ENCODE data around the gene MT1F.

The MT1F gene

GRCh38 chr16:56626685-56627084 is 31.1 kb upstream of the MT1F start:
- peaks cover 87% of the 10 kb centered on the region for H3K27me3 ChIP-seq (ENCODE audit: control insufficient read depth, insufficient read depth, low read length)
- no peaks in the 10 kb centered on the region for H3K36me3 ChIP-seq (ENCODE audit: control insufficient read depth, insufficient read depth, low read length)
- peaks cover 4% of the 10 kb centered on the region; the same call in 1 of the 2 replicates for H3K9me3 ChIP-seq (ENCODE audit: control insufficient read depth, insufficient read depth, low read depth, low read length)
- H3K4me1 ChIP-seq (ENCODE audit: control insufficient read depth, insufficient read depth, low read length): peaks cover 27% of the 10 kb centered on the region
- H3K4me3 ChIP-seq (ENCODE audit: low read depth, low read length): peak overlapping the region; percentile 13; the same call in 1 of the 2 replicates
- no peak overlapping the region for H3K9ac ChIP-seq (ENCODE audit: low read length)
- H3K27ac ChIP-seq (ENCODE audit: low read depth, low read length): no peak overlapping the region

DNA sequence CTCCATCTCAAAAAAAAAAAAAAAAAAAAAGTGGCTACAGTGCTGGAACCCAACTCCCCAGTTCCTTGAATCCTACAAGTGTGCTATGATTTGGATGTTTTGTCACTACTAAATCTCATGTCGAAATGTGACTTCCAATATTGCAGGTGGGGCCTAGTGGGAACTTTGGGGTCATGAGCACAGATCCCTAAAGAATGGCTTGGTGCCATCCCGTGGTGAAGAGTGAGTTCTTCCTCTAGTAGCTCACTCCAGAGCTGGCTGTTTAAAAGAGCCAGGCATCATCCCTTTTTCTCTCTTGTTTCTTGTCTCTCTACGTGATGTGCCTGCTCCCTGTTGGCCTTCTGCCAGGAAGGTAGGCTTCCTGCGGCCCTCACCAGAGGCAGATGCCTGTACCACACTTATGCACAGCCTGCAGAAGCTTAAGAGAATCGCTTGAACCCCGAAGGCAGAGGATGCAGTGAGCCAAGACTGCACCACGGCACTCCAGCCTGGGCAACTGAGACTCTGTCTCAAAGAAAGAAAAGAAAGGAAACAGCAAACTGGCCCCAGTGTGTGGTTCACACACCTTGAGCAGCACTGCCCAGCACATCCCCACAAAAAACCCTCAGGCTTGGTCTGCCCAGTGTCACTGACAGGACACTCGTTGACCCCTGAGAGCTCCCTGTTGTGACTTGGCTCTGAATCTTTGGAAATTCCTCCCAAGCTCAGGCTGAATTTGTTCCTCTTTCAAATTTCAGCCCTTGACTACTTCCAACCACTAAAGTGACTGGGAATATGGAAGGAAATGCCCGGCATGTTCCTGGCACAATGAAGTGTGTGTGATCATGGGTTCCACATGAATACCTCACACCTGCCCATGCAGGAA is 29.0 kb upstream of the MT1F start:
- H3K27me3 ChIP-seq (ENCODE audit: control insufficient read depth, insufficient read depth, low read length): peaks cover 93% of the 10 kb centered on the region
- no peak overlapping the region for H3K4me3 ChIP-seq (ENCODE audit: low read depth, low read length)
- H3K9ac ChIP-seq (ENCODE audit: low read length): no peak overlapping the region
- H3K9me3 ChIP-seq (ENCODE audit: control insufficient read depth, insufficient read depth, low read depth, low read length): no peaks in the 10 kb centered on the region
- H3K4me1 ChIP-seq (ENCODE audit: control insufficient read depth, insufficient read depth, low read length): peaks cover 26% of the 10 kb centered on the region
- H3K36me3 ChIP-seq (ENCODE audit: control insufficient read depth, insufficient read depth, low read length): no peaks in the 10 kb centered on the region
- no peak overlapping the region for H3K27ac ChIP-seq (ENCODE audit: low read depth, low read length)

DNA sequence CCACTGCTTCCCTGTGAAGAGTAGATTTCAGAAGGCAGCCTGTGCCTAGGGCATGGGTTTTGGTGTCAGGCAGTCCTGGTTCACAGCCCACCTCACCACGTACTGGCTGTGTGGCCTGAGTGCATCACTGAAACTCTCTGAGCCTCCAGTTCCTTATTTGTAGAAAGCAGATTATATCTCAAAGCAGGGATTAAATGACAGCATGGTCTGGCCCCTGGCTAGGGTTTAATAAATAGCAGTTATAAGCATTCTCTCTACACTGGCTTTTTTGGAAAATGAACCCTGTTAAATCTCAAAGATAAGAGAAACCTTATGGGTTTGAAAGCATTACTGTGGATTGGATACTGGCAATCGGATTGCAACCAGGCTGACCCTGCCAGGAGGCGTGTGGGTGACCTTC is 28.2 kb upstream of the MT1F start:
- Histone ChIP-seq H3K4me1 (ENCODE audit: control insufficient read depth, insufficient read depth, low read length) (peaks cover 26% of the 10 kb centered on the region), H3K27ac (ENCODE audit: low read depth, low read length) (no peak overlapping the region), H3K36me3 (ENCODE audit: control insufficient read depth, insufficient read depth, low read length) (no peaks in the 10 kb centered on the region), H3K9ac (ENCODE audit: low read length) (no peak overlapping the region), H3K4me3 (ENCODE audit: low read depth, low read length) (no peak overlapping the region), H3K9me3 (ENCODE audit: control insufficient read depth, insufficient read depth, low read depth, low read length) (no peaks in the 10 kb centered on the region), H3K27me3 (ENCODE audit: control insufficient read depth, insufficient read depth, low read length) (peaks cover 95% of the 10 kb centered on the region)

- H3K9ac ChIP-seq (ENCODE audit: low read length): no peak overlapping the region
- H3K27me3 ChIP-seq (ENCODE audit: control insufficient read depth, insufficient read depth, low read length): peaks cover 95% of the 10 kb centered on the region
- no peaks in the 10 kb centered on the region for H3K36me3 ChIP-seq (ENCODE audit: control insufficient read depth, insufficient read depth, low read length)
- no peak overlapping the region for H3K27ac ChIP-seq (ENCODE audit: low read depth, low read length)
- peaks cover 23% of the 10 kb centered on the region for H3K4me1 ChIP-seq (ENCODE audit: control insufficient read depth, insufficient read depth, low read length)
- H3K9me3 ChIP-seq (ENCODE audit: control insufficient read depth, insufficient read depth, low read depth, low read length): no peaks in the 10 kb centered on the region
- H3K4me3 ChIP-seq (ENCODE audit: low read depth, low read length): no peak overlapping the region
These were observed 27.6 kb upstream of the MT1F start for GRCh38 chr16:56630134-56630533.

GRCh38 chr16:56631197-56631596 is 26.6 kb upstream of the MT1F start:
- H3K4me3 ChIP-seq (ENCODE audit: low read depth, low read length): no peak overlapping the region
- peaks cover 95% of the 10 kb centered on the region for H3K27me3 ChIP-seq (ENCODE audit: control insufficient read depth, insufficient read depth, low read length)
- no peak overlapping the region for H3K9ac ChIP-seq (ENCODE audit: low read length)
- no peaks in the 10 kb centered on the region for H3K9me3 ChIP-seq (ENCODE audit: control insufficient read depth, insufficient read depth, low read depth, low read length)
- no peaks in the 10 kb centered on the region for H3K36me3 ChIP-seq (ENCODE audit: control insufficient read depth, insufficient read depth, low read length)
- H3K4me1 ChIP-seq (ENCODE audit: control insufficient read depth, insufficient read depth, low read length): peaks cover 25% of the 10 kb centered on the region
- no peak overlapping the region for H3K27ac ChIP-seq (ENCODE audit: low read depth, low read length)

DNA sequence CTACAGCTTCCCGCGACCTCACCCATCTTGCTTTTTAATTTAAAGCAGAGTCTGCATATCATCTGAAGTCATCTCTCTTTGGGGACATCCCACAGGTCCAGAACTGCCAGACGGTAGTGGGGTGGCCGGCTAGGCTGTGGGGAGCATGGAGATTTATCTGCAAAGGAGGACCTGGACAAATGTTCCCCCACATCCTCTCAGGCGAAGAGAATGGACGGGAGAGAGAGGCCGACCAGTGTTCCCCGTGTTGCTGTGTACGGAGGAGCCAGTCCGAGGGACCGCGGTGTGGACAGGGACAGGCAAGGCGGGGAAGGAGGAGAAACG is 26.0 kb upstream of the MT1F start:
- peak overlapping the region; percentile 60 for H3K4me3 ChIP-seq (ENCODE audit: low read depth, low read length)
- H3K9me3 ChIP-seq (ENCODE audit: control insufficient read depth, insufficient read depth, low read depth, low read length): no peaks in the 10 kb centered on the region
- no peaks in the 10 kb centered on the region for H3K36me3 ChIP-seq (ENCODE audit: control insufficient read depth, insufficient read depth, low read length)
- no peak overlapping the region for H3K9ac ChIP-seq (ENCODE audit: low read length)
- peaks cover 95% of the 10 kb centered on the region for H3K27me3 ChIP-seq (ENCODE audit: control insufficient read depth, insufficient read depth, low read length)
- H3K4me1 ChIP-seq (ENCODE audit: control insufficient read depth, insufficient read depth, low read length): peaks cover 20% of the 10 kb centered on the region
- H3K27ac ChIP-seq (ENCODE audit: low read depth, low read length): no peak overlapping the region

DNA sequence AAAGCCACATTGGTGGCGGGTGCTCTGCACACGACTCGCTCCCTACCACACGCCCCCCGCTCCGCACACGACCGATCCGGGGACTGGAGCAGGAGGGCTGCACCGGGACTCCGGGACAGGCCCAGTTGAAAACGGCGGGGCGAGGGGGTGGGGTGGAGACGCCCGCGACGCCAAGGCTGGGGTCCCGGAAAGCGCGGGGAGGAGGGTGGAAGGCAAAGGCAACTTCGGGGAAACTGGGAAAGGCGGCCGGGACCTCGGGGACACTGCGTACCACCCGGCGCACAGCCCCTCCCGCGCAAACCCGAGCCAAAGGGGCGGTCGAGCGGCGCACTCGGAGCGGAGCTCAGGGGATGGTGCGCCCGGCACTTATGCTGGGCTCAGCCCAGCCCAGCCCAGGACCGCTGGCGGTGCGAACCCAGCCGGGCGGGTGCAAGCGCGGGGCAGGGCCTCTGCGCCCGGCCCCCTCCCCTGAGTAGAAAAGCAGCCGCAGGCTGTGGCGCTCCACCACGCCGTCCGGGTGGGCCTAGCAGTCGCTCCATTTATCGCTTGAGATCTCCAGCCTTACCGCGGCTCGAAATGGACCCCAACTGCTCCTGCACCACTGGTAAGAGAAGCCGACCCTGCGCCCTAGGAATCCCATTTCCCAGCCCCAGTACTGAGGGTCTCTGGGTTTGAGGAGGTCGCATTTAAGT is 25.5 kb upstream of the MT1F start, which contains the start of gene MT1M:
Gene MT1M, plus strand, starts transcription at position 504 of the 692 bp plus-strand sequence. Its CDS starts 73 bp downstream, at position 577.
- Histone ChIP-seq H3K27ac (ENCODE audit: low read depth, low read length) (no peak within 1 kb of the TSS), H3K9me3 (ENCODE audit: control insufficient read depth, insufficient read depth, low read depth, low read length) (no peaks in the 10 kb centered on the region), H3K36me3 (ENCODE audit: control insufficient read depth, insufficient read depth, low read length) (no peaks in the 10 kb centered on the region), H3K4me3 (ENCODE audit: low read depth, low read length) (peak within 1 kb of the TSS; percentile 60), H3K4me1 (ENCODE audit: control insufficient read depth, insufficient read depth, low read length) (peaks cover 15% of the 10 kb centered on the region), H3K27me3 (ENCODE audit: control insufficient read depth, insufficient read depth, low read length) (peaks cover 95% of the 10 kb centered on the region), H3K9ac (ENCODE audit: low read length) (peak within 1 kb of the TSS; percentile 73)

- Histone ChIP-seq H3K9ac (ENCODE audit: low read length) (peak overlapping the region; percentile 73), H3K36me3 (ENCODE audit: control insufficient read depth, insufficient read depth, low read length) (no peaks in the 10 kb centered on the region), H3K27me3 (ENCODE audit: control insufficient read depth, insufficient read depth, low read length) (peaks cover 98% of the 10 kb centered on the region), H3K4me3 (ENCODE audit: low read depth, low read length) (peak overlapping the region; percentile 60), H3K4me1 (ENCODE audit: control insufficient read depth, insufficient read depth, low read length) (peaks cover 14% of the 10 kb centered on the region; the same call in 1 of the 2 replicates), H3K27ac (ENCODE audit: low read depth, low read length) (no peak overlapping the region), H3K9me3 (ENCODE audit: control insufficient read depth, insufficient read depth, low read depth, low read length) (no peaks in the 10 kb centered on the region)
These were observed 24.9 kb upstream of the MT1F start for GRCh38 chr16:56632848-56633365.

DNA sequence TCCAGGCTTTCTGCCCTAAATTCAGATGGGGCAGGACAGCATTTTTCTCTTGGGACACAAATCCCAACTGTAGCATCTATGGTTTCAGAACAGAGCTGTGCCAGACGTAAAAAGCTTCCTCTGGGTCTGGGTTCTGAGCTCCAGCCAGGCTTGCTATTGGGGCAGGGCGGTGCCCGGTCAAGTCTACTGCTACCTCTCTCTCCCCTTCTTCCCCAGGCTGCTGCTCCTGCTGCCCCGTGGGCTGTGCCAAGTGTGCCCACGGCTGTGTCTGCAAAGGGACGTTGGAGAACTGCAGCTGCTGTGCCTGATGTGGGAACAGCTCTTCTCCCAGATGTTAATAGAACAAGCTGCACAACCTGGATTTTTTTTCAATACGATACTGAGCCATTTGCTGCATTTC is 24.2 kb upstream of the MT1F start:
- H3K27ac ChIP-seq (ENCODE audit: low read depth, low read length): no peak overlapping the region
- H3K9me3 ChIP-seq (ENCODE audit: control insufficient read depth, insufficient read depth, low read depth, low read length): no peaks in the 10 kb centered on the region
- H3K4me1 ChIP-seq (ENCODE audit: control insufficient read depth, insufficient read depth, low read length): peaks cover 15% of the 10 kb centered on the region
- H3K9ac ChIP-seq (ENCODE audit: low read length): no peak overlapping the region
- H3K27me3 ChIP-seq (ENCODE audit: control insufficient read depth, insufficient read depth, low read length): peaks cover 100% of the 10 kb centered on the region
- no peak overlapping the region for H3K4me3 ChIP-seq (ENCODE audit: low read depth, low read length)
- no peaks in the 10 kb centered on the region for H3K36me3 ChIP-seq (ENCODE audit: control insufficient read depth, insufficient read depth, low read length)

DNA sequence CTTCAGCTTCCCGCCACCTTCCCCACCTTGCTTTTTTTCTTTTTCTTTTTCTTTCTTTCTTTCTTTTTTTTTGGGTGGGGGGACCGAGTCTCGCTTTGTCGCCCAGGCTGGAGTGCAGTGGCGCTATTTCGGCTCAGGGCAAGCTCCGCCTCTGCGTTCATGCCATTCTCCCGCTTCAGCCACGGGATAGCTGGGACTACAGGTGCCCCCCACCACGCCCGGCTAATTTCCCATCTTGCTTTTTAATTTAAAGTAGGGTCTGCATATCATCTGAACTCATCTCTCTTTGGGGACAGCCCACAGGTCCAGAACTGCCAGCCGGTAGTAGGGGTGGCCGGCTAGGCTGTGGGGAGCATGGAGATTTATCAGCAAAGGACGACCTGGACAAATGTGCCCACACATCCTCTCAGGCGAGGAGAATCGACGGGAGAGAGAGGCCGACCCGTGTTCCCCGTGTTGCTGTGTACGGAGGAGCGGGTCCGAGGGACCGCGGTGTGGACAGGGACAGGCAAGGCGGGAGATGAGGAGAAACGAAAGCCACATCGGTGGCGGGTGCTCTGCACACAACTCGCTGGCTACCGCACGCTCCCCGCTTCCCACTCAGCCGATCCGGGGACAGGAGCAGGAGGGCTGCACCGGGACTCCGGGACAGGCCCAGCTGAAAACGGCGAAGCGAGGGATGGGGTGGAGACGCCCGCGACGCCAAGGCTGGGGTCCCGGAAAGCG is 22.9 kb upstream of the MT1F start:
- H3K36me3 ChIP-seq (ENCODE audit: control insufficient read depth, insufficient read depth, low read length): no peaks in the 10 kb centered on the region
- peak overlapping the region; percentile 55 for H3K4me3 ChIP-seq (ENCODE audit: low read depth, low read length)
- peak overlapping the region; percentile 45 for H3K9ac ChIP-seq (ENCODE audit: low read length)
- no peaks in the 10 kb centered on the region for H3K9me3 ChIP-seq (ENCODE audit: control insufficient read depth, insufficient read depth, low read depth, low read length)
- H3K4me1 ChIP-seq (ENCODE audit: control insufficient read depth, insufficient read depth, low read length): peaks cover 19% of the 10 kb centered on the region
- H3K27ac ChIP-seq (ENCODE audit: low read depth, low read length): no peak overlapping the region
- peaks cover 100% of the 10 kb centered on the region for H3K27me3 ChIP-seq (ENCODE audit: control insufficient read depth, insufficient read depth, low read length)

Data from HUES6 (cell line).